IMR-90 (cell line): ENCODE measurements around the gene TRIM44. TPM values are rescaled to one million over a fixed set of nuclear protein-coding genes. Genes with fewer than 3 reads are reported as not detected.

Source experiments
- ATAC-seq: fragments of 200-7000 bp; cut with Tn5 transposase; 2 replicates; pipeline ENCODE4 v1.9.1; 2020; ENCODE audit warnings: low read depth, mild to moderate bottlenecking, moderate library complexity
- BruUV-seq: library from RNA; stranded (reverse); fragments of 400-500 nt; replicated peaks from 2 replicates; lab custom pipeline; 2021; lab: Mats Ljungman, UMichigan
- CTCF ChIA-PET: fragments of 300-600 bp; formaldehyde crosslinking; extraction: SDS; loops from one replicate; lab custom pipeline; 2021; ENCODE audit warnings: antibody characterized with exemption; lab: Yijun Ruan, JAX
- POLR2A ChIA-PET: fragments of 300-600 bp; sonication (Branson Sonifier 250); formaldehyde crosslinking; loops from one replicate; lab custom pipeline; 2022; ENCODE audit warnings: antibody characterized with exemption; ENCODE audit not compliant: unreplicated experiment; lab: Charles Lee
- DNase-seq: peaks from one replicate; pipeline ENCODE4 v3.0.0; 2013
- H2AFZ ChIP-seq: replicated peaks from 2 replicates; pipeline ENCODE3; 2013; ENCODE audit warnings: low read length, mild to moderate bottlenecking; ENCODE audit not compliant: poor library complexity
- H2AK5ac ChIP-seq: 2 replicates; pipeline ENCODE4 v1.6.1; 2013; ENCODE audit warnings: low read depth, low read length, inconsistent platforms
- H2AK9ac ChIP-seq: replicated peaks from 2 replicates; pipeline ENCODE3; 2013; ENCODE audit warnings: mild to moderate bottlenecking, low read depth, low read length, moderate library complexity; ENCODE audit not compliant: poor library complexity
- H2BK120ac ChIP-seq: 2 replicates; pipeline ENCODE4 v1.6.1; 2013; ENCODE audit warnings: low read depth, low read length, inconsistent platforms
- H2BK15ac ChIP-seq: 3 replicates; pipeline ENCODE4 v1.6.1; 2013; ENCODE audit warnings: low read depth, low read length, inconsistent platforms
- H2BK20ac ChIP-seq: 2 replicates; pipeline ENCODE4 v1.6.1; 2013; ENCODE audit warnings: low read depth, mild to moderate bottlenecking, inconsistent platforms, low read length, moderate library complexity
- H2BK5ac ChIP-seq: 2 replicates; pipeline ENCODE4 v1.6.1; 2013; ENCODE audit warnings: mild to moderate bottlenecking, low read depth, low read length, inconsistent platforms; ENCODE audit not compliant: poor library complexity, severe bottlenecking
- H3K14ac ChIP-seq: replicated peaks from 2 replicates; pipeline ENCODE4 v1.6.1; 2013; ENCODE audit warnings: low read depth, low read length, inconsistent platforms
- H3K18ac ChIP-seq: 2 replicates; pipeline ENCODE4 v1.6.1; 2013; ENCODE audit warnings: low read depth, low read length, control low read depth
- H3K23ac ChIP-seq: 2 replicates; pipeline ENCODE4 v1.6.1; 2013; ENCODE audit warnings: low read depth, low read length, inconsistent platforms
- H3K27ac ChIP-seq: 2 replicates; pipeline ENCODE4 v1.5.1; 2013; ENCODE audit warnings: mild to moderate bottlenecking, control low read depth, low read length; ENCODE audit not compliant: insufficient read depth
- H3K27me3 ChIP-seq: 2 replicates; pipeline ENCODE4 v1.6.1; 2013; ENCODE audit warnings: low read length; ENCODE audit not compliant: control insufficient read depth, insufficient read depth
- H3K36me3 ChIP-seq: 2 replicates; pipeline ENCODE4 v1.6.1; 2013; ENCODE audit warnings: low read length, mixed read lengths; ENCODE audit not compliant: control insufficient read depth, insufficient read depth
- H3K4ac ChIP-seq: 2 replicates; pipeline ENCODE4 v1.6.1; 2013; ENCODE audit warnings: low read depth, low read length, inconsistent platforms
- H3K4me1 ChIP-seq: 2 replicates; pipeline ENCODE4 v1.6.1; 2013; ENCODE audit warnings: low read length, mixed read lengths; ENCODE audit not compliant: control insufficient read depth, insufficient read depth
- H3K4me2 ChIP-seq: 2 replicates; pipeline ENCODE4 v1.6.1; 2013; ENCODE audit warnings: low read depth, mild to moderate bottlenecking, control low read depth, low read length, moderate library complexity
- H3K4me3 ChIP-seq: 2 replicates; pipeline ENCODE4 v1.5.1; 2013; ENCODE audit warnings: low read depth, mild to moderate bottlenecking, control low read depth, low read length, moderate library complexity; ENCODE audit not compliant: insufficient read depth
- H3K56ac ChIP-seq: 2 replicates; pipeline ENCODE4 v1.6.1; 2013; ENCODE audit warnings: low read length, inconsistent platforms; ENCODE audit not compliant: insufficient read depth; ENCODE audit errors: extremely low read depth
- H3K79me1 ChIP-seq, 2 experiments: 2 replicates each; pipeline ENCODE4 v1.6.1; 2013; ENCODE audit warnings: low read length in 2 of 2, inconsistent platforms in 1 of 2, low read depth in 1 of 2
- H3K9ac ChIP-seq: 2 replicates; pipeline ENCODE4 v1.6.1; 2013; ENCODE audit warnings: low read depth, low read length, control low read depth
- H3K9me1 ChIP-seq: 2 replicates; pipeline ENCODE4 v1.6.1; 2013; ENCODE audit warnings: low read length, inconsistent platforms; ENCODE audit not compliant: insufficient read depth
- H3K9me3 ChIP-seq: 2 replicates; pipeline ENCODE4 v1.6.1; 2013; ENCODE audit warnings: low read length; ENCODE audit not compliant: control insufficient read depth, insufficient read depth
- H4K20me1 ChIP-seq: 2 replicates; pipeline ENCODE4 v1.6.1; 2013; ENCODE audit warnings: low read length, inconsistent platforms; ENCODE audit not compliant: insufficient read depth
- H4K5ac ChIP-seq: 2 replicates; pipeline ENCODE4 v1.6.1; 2013; ENCODE audit warnings: mild to moderate bottlenecking, low read depth, low read length, control low read depth
- H4K8ac ChIP-seq, 2 experiments: 2 replicates each; pipeline ENCODE4 v1.6.1; 2013; ENCODE audit warnings: low read depth in 2 of 2, low read length in 2 of 2, control low read depth in 1 of 2, inconsistent platforms in 1 of 2
- H4K91ac ChIP-seq: 2 replicates; pipeline ENCODE4 v1.6.1; 2013; ENCODE audit warnings: low read depth, low read length, inconsistent platforms; ENCODE audit not compliant: insufficient read depth
- CEBPB ChIP-seq: IDR thresholded peaks from 2 replicates; pipeline ENCODE4 v1.6.1; 2012; ENCODE audit warnings: low read depth, low read length, improper control_type of control experiment
- CHD1 ChIP-seq: IDR thresholded peaks from 2 replicates; pipeline ENCODE4 v1.6.1; 2012; ENCODE audit warnings: low read depth, low read length, improper control_type of control experiment
- ELK1 ChIP-seq: fragments of 150-350 bp; IDR thresholded peaks from 2 replicates; pipeline ENCODE4 v1.6.1; 2016; ENCODE audit warnings: low read depth, mild to moderate bottlenecking, low read length, moderate library complexity, borderline replicate concordance
- MAFK ChIP-seq: IDR thresholded peaks from 2 replicates; pipeline ENCODE4 v1.6.1; 2012; ENCODE audit warnings: low read depth, low read length, improper control_type of control experiment
- MAZ ChIP-seq: IDR thresholded peaks from 2 replicates; pipeline ENCODE4 v1.6.1; 2012; ENCODE audit warnings: low read depth, mild to moderate bottlenecking, low read length, improper control_type of control experiment, moderate library complexity, borderline replicate concordance
- MXI1 ChIP-seq: IDR thresholded peaks from 2 replicates; pipeline ENCODE4 v1.6.1; 2012; ENCODE audit warnings: low read depth, mild to moderate bottlenecking, low read length, moderate library complexity, borderline replicate concordance
- NFE2L2 ChIP-seq: fragments of 150-350 bp; IDR thresholded peaks from 2 replicates; pipeline ENCODE4 v1.6.1; 2016; ENCODE audit warnings: low read depth, mild to moderate bottlenecking, low read length
- POLR2A ChIP-seq: IDR thresholded peaks from 2 replicates; pipeline ENCODE4 v1.6.1; 2012; ENCODE audit warnings: mild to moderate bottlenecking, low read depth, low read length
- RAD21 ChIP-seq: IDR thresholded peaks from 2 replicates; pipeline ENCODE4 v1.6.1; 2012; ENCODE audit warnings: low read length, improper control_type of control experiment
- RCOR1 ChIP-seq: IDR thresholded peaks from 2 replicates; pipeline ENCODE4 v1.6.1; 2012; ENCODE audit warnings: mild to moderate bottlenecking, low read length, improper control_type of control experiment; ENCODE audit not compliant: insufficient replicate concordance
- RFX5 ChIP-seq: IDR thresholded peaks from 2 replicates; pipeline ENCODE4 v1.8.0; 2012; ENCODE audit warnings: low read depth, mild to moderate bottlenecking, low read length, moderate library complexity
- SMC3 ChIP-seq: fragments of 150-350 bp; IDR thresholded peaks from 2 replicates; pipeline ENCODE4 v1.6.1; 2016; ENCODE audit warnings: low read depth, mild to moderate bottlenecking, antibody characterized with exemption, low read length, moderate library complexity
- USF2 ChIP-seq: fragments of 150-350 bp; IDR thresholded peaks from 2 replicates; pipeline ENCODE4 v1.6.1; 2017; ENCODE audit warnings: mild to moderate bottlenecking, antibody characterized with exemption, low read length, low read depth
- WGBS, 2 experiments: methylation state at CpG; one replicate each; pipeline versions ENCODE4 v1.1.5 to v1.1.7; 2013; ENCODE audit warnings: missing lambda C conversion rate in 2 of 2; ENCODE audit not compliant: insufficient read length in 1 of 2; ENCODE audit errors: extremely low coverage in 2 of 2; 5-methylcytosine and 5-hydroxymethylcytosine counted together
- dilution Hi-C: fragments of 300-500 bp; cut with HindIII; formaldehyde crosslinking; loops from one replicate; pipeline ENCODE4 v1.14.3; 2018; ENCODE audit warnings: low sequenced_read_pairs; ENCODE audit not compliant: unreplicated experiment
- in situ Hi-C: fragments of 300-500 bp; cut with MboI; formaldehyde crosslinking; loops from 3 replicates; pipeline ENCODE4 v1.14.3; 2019; ENCODE audit warnings: low sequenced_read_pairs, inconsistent platforms, mixed read lengths
- intact Hi-C: fragments of 100-400 bp; cut with micrococcal nuclease; formaldehyde crosslinking; loops from 2 replicates; pipeline ENCODE4 v1.10.0; 2022
- polyA plus RNA-seq, 3 experiments: library from polyadenylated mRNA; depleted of rRNA; stranded (reverse); fragments of >200 nt; gene quantifications; 2 replicates each; pipeline ENCODE4 v1.2.3, GENCODE V29; 2012; ENCODE audit warnings: low replicate concordance in 1 of 3
- total RNA-seq: library from RNA; depleted of rRNA; stranded (reverse); fragments of >200 nt; gene quantifications from 2 replicates; pipeline ENCODE4 v1.2.3, GENCODE V29; 2012
- TF ChIP-seq, protein P1 (sequence below): conservative IDR thresholded peaks from 2 replicates; pipeline ENCODE4 v1.5.1; 2012; ENCODE audit warnings: mild to moderate bottlenecking, low read depth, low read length, improper control_type of control experiment

Gene TRIM44
- total and polyA plus RNA-seq, 2 of the 4 experiments (the other 2 are of a cell fraction), result 50.7 to 104 TPM

DNA sequence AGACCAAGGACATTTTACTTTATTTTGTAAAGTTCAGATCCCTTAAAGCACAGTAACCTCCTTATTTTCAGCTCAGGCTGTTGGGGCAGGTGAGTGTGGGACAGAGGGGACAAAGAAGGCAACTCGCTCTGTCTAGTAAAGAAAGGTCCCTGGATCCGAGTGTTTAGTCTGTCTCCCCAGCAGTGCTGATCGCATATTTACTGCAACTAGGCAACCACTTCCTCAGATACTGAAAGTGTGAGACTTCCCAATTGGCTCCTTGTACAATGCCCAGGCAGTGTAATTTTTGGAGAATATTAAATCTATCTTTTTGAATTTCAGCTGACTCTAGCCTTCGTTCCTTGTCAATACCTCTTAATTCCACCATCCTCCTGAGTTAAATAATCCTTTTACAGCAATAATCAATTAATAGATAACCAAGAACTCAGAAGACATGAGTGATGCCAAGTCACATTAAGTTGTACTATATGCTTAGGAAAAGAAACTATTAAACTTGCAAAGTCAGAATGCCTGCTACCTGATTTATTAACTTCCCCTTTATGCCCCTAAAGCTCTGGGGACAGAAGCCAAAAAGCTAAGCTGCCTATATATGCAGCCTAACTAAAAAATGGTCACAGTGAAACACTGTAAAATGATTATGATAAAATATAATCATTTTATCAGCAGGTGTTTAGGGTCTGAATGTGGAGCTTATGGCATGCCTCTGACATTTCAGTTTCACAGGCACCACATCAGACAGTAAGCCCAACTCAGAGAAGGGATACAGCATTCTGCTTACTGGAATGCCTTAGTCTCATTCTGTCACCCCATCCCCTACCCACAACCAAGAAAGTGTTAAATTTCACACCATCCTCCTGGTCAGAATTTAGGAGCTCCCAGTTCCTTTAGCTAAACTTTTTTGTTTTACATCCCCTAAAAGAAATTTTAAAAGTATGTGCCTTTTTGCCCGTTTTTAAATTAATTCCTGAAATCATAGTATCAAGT is 138.7 kb downstream of the TRIM44 start:
- WGBS, 2 experiments, result no CpG with 5 or more reads among the region's 5 CpGs
- H4K20me1 ChIP-seq, result peaks cover 4% of the 10 kb centered on the region; the same call in 1 of the 2 replicates
- no peak overlapping the region for H3K56ac ChIP-seq
- H2BK5ac ChIP-seq, result no peak overlapping the region
- in situ Hi-C loops, result loop anchor here (25.0 kb wide), 1 partner anchor 686 kb away; no protein-coding TSS in a partner anchor
- H3K27me3 ChIP-seq, result no peaks in the 10 kb centered on the region
- intact Hi-C loops, result no loop called here
- no TSS peak for BruUV-seq
- H3K9me1 ChIP-seq, result peaks cover 15% of the 10 kb centered on the region
- H3K27ac ChIP-seq, result no peak overlapping the region
- no peak overlapping the region for H2AFZ ChIP-seq
- H4K91ac ChIP-seq, result no peak overlapping the region
- no peak for DNase-seq
- peaks cover 55 to 61% of the 10 kb centered on the region in 2 experiments for H3K79me1 ChIP-seq
- peaks cover 6% of the 10 kb centered on the region for H3K4me1 ChIP-seq
- H2AK9ac ChIP-seq, result no peak overlapping the region
- no peak overlapping the region for H2BK120ac ChIP-seq
- no peak overlapping the region for H3K18ac ChIP-seq
- H3K9me3 ChIP-seq, result no peaks in the 10 kb centered on the region
- H3K4me3 ChIP-seq, result no peak overlapping the region
- ChIA-PET CTCF (interaction anchor here (1.3 to 1.5 kb wide), 2 partner anchors 21 kb away, joined by 4 to 8 read pairs; no protein-coding TSS in a partner anchor), POLR2A (no interaction called here)
- no peak overlapping the region for H3K4me2 ChIP-seq
- H3K23ac ChIP-seq, result no peak overlapping the region
- H4K8ac ChIP-seq, result no peak overlapping the region
- no peak overlapping the region for H4K5ac ChIP-seq
- no peak overlapping the region for H2BK20ac ChIP-seq
- peaks cover under 1% of the 10 kb centered on the region; the same call in 1 of the 2 replicates for H3K36me3 ChIP-seq
- H2BK15ac ChIP-seq, result no peak overlapping the region
- H3K4ac ChIP-seq, result no peak overlapping the region
- ATAC-seq, result no peak
- no peak overlapping the region for H2AK5ac ChIP-seq
- H3K9ac ChIP-seq, result no peak overlapping the region
- H3K14ac ChIP-seq, result no peak overlapping the region
- dilution Hi-C loops, result no loop called here
- TF ChIP-seq RCOR1 (no peak), ELK1 (no peak), MXI1 (no peak), SMC3 (no peak), CEBPB (no peak), NFE2L2 (no peak), MAFK (no peak), POLR2A (no peak), CHD1 (no peak), MAZ (no peak), RFX5 (no peak), RAD21 (no peak), USF2 (no peak)
- TF ChIP-seq, protein P1, sequence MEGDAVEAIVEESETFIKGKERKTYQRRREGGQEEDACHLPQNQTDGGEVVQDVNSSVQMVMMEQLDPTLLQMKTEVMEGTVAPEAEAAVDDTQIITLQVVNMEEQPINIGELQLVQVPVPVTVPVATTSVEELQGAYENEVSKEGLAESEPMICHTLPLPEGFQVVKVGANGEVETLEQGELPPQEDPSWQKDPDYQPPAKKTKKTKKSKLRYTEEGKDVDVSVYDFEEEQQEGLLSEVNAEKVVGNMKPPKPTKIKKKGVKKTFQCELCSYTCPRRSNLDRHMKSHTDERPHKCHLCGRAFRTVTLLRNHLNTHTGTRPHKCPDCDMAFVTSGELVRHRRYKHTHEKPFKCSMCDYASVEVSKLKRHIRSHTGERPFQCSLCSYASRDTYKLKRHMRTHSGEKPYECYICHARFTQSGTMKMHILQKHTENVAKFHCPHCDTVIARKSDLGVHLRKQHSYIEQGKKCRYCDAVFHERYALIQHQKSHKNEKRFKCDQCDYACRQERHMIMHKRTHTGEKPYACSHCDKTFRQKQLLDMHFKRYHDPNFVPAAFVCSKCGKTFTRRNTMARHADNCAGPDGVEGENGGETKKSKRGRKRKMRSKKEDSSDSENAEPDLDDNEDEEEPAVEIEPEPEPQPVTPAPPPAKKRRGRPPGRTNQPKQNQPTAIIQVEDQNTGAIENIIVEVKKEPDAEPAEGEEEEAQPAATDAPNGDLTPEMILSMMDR, result no peak
